GM12801 (cell line): ENCODE results near the gene SH3YL1.

ENCODE experiments used
- TF ChIP-seq, protein P1 (sequence below): IDR thresholded peaks from one replicate; pipeline ENCODE4 v1.5.1; 2011; ENCODE audit warnings: control low read depth; ENCODE audit not compliant: insufficient read length; ENCODE audit errors: extremely low read depth

Gene SH3YL1, protein sequence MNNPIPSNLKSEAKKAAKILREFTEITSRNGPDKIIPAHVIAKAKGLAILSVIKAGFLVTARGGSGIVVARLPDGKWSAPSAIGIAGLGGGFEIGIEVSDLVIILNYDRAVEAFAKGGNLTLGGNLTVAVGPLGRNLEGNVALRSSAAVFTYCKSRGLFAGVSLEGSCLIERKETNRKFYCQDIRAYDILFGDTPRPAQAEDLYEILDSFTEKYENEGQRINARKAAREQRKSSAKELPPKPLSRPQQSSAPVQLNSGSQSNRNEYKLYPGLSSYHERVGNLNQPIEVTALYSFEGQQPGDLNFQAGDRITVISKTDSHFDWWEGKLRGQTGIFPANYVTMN

DNA sequence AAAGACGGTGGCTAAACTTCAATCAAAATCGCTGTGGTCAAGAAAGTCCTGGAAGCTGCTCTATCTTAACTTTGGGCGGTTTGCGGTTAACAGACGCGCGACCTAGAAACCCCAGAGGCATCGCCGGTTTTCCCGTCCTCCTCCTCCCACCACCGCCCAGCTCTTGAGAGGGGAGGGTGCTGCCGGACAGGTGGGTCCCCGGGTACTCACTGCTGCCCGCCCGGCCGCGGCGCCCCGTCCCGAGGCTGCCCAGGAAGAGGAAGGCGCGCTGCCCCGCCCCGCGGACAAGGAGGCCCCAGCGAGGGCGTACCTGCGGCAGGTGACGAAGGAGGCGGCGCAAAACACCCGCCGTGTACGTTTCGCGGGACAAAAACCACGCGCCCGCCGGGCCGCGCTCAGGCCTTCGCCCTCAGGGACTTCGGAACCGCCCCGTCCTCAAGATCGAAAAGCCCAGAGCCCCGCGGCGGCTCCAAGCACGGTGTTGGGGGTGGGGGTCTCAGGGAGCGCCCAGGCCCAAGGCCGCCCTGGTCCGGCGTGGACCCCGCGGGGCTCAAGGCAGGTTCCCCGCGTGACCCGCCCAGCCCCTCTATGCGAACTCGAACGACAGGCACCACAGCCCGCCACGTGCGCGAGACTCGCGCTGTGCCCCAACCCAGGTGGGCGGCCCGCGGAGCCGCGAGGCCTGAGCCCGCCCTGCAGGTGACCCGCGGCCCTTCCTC lies at the start of gene SH3YL1:
TSS of gene SH3YL1 (minus strand) at position 259 of the 719 bp plus-strand sequence. CDS start at position 211, 48 bp downstream.
- TF ChIP-seq, protein P1, sequence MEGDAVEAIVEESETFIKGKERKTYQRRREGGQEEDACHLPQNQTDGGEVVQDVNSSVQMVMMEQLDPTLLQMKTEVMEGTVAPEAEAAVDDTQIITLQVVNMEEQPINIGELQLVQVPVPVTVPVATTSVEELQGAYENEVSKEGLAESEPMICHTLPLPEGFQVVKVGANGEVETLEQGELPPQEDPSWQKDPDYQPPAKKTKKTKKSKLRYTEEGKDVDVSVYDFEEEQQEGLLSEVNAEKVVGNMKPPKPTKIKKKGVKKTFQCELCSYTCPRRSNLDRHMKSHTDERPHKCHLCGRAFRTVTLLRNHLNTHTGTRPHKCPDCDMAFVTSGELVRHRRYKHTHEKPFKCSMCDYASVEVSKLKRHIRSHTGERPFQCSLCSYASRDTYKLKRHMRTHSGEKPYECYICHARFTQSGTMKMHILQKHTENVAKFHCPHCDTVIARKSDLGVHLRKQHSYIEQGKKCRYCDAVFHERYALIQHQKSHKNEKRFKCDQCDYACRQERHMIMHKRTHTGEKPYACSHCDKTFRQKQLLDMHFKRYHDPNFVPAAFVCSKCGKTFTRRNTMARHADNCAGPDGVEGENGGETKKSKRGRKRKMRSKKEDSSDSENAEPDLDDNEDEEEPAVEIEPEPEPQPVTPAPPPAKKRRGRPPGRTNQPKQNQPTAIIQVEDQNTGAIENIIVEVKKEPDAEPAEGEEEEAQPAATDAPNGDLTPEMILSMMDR, result no peak

DNA sequence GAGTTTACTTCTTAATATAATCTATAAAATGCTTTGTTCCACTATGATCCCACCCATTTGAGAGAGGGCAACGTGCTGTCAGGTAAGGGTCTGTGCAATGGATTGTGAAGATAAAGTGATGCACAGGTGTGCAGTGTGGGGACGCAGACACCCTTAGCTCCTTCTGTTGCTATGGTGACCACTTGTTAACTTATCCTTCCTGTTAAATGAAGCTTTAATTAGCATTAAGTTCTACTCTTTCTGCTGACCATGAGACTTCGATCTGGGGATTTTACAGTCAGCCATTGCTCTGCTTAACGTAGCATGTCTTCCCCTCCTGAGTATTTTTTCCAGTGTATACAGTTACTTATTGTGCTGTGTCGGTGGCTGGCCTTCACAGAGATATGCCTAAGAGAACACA lies 47.2 kb upstream of the SH3YL1 start:
- TF ChIP-seq, protein P1, result no peak

DNA sequence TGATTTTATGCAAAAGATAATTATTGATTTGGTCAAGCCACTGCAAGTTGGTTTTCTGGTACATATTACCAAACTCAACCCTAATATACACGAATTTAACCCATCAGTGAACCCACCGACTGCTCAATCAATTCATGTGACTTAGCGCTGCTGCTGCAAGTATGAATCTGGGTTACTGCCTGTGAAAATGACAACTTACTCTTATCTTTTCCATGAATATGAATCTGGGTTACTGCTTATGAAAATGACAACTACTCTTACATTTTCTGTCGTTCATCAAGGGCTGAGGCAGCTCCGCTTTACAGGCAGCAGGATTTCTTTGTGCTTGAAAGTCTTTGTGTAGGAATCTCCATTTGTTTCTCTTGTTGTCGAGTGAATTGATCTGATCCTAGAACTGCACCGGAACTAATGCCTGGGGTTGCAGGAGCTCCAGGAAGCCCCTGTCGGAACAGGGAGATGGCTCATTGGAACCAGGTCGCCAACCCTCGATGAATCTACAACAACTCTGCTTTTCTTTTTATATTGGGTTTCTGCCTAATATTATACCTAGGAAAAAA lies 46.2 kb upstream of the SH3YL1 start:
- TF ChIP-seq, protein P1, result no peak

DNA sequence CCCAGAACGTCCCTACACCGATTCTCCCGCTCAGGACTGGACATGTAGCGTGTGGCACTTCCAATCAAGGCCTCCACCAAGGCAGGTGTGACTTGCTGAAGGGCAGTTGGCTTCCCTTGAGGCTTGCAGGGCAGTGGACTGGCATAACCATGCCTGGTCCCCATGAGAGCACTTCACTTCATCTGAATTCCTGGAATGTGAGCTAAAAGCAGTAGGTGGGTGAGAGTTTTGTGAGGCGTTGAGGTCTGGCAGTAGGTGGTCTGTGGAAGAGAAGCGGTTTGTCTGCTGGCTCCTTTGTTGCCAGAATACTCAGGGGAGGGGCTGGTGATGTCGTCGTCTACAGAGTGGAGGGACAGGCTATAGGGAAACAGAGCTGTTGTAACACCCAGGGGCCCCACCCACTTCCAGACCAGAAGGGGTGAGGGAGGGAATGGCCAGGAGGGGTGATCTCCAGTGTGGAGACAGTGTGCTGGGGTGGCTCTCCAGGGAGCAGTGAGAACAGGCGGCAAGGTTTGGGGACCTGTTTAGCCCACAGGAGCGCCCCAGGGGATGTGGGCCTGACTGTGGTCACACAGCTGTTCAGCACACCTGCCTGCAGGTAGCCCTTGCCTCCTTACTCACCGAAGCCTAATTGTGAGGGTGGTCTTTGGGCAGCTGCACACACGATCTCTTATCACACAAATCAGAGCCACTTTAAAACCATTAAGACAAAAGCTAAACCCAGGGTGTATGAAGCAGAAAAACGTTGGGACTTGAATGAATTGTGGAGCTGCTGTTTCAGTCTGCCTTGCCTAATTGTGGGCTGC lies 45.5 kb upstream of the SH3YL1 start:
- TF ChIP-seq, protein P1, result no peak

DNA sequence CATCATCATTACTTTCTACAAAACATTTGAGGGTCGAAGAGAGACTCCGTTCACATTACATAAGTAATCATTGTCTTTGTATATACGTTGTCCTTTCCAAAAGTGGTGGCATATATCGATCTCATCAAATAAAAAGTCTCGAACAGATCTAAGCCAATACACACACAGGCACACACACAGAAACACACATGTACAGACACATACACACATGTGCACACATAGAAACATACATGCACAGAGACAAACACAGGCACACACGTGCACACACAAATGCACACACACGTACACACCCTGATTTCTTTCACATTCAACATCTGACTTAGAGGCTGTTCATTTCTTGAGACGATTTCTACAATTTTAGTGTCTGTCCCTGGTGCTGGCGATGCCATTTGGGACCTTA lies 41.5 kb upstream of the SH3YL1 start:
- TF ChIP-seq, protein P1, result no peak

DNA sequence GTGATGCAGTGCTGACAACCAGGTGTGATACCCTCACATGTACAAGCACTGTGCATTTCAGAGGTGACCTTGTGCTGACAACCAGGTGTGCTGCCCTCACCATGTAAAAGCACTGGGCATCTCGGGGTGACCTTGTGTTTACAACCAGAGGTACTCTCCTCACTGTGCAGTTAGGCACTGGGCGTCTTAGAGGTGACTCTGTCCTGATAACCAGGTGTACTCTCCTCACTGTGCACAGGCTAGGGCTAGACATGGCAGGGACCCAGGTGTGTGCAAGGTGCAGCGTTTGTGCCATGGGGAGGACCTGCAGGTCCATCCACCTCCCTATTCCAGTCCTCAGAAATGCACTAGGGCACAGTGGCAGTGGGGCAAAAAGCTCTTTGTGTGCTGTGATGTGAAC lies 32.5 kb upstream of the SH3YL1 start:
- TF ChIP-seq, protein P1, result no peak

DNA sequence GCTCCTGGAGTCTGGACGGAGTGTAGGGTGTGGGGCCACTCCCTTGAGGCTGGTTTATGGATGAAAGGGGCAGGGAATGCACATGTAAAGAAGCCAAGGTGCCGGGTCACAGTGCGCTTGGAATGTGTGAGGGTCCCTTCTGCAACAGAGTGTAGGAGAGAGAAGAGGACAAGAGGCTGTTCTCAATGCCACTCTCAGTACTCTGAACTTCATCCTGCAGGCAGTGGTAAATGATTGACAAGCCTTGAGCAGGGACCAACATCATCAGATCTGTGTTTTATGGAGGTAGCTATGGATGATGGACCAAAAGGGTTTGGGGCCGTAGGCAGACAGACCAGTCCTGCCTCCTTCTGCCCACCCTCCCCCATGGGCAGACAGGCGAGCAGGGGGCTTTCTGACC lies 31.3 kb upstream of the SH3YL1 start:
- TF ChIP-seq, protein P1, result no peak
